Parathyroid adenoma (tissue), 2 donors: Measurements from ENCODE around the gene KPTN.

Source experiments
- H2AFZ ChIP-seq: fragments of 300-600 bp; sonication (generic); one replicate; pipeline ENCODE4 v1.7.0; 2017; ENCODE audit warnings: antibody characterized with exemption, mild to moderate bottlenecking
- H3K27ac ChIP-seq: fragments of 300-600 bp; sonication (generic); one replicate; pipeline ENCODE4 v1.7.0; 2017
- H3K27me3 ChIP-seq: fragments of 300-600 bp; sonication (generic); one replicate; pipeline ENCODE4 v1.7.0; 2017; ENCODE audit warnings: low read length; ENCODE audit not compliant: control insufficient read depth, insufficient read depth
- H3K36me3 ChIP-seq: fragments of 300-600 bp; sonication (generic); one replicate; pipeline ENCODE4 v1.7.0; 2017; ENCODE audit warnings: low read length; ENCODE audit not compliant: control insufficient read depth, insufficient read depth
- H3K4me1 ChIP-seq: fragments of 300-600 bp; sonication (generic); one replicate; pipeline ENCODE4 v1.7.0; 2017; ENCODE audit warnings: control low read depth
- H3K4me2 ChIP-seq: fragments of 300-600 bp; sonication (generic); one replicate; pipeline ENCODE4 v1.7.0; 2017; ENCODE audit warnings: low read length
- H3K4me3 ChIP-seq: fragments of 300-600 bp; sonication (generic); one replicate; pipeline ENCODE4 v1.7.0; 2017; ENCODE audit warnings: low read depth, low read length
- H3K79me2 ChIP-seq: fragments of 300-600 bp; sonication (generic); one replicate; pipeline ENCODE4 v1.7.0; 2017; ENCODE audit warnings: control low read depth
- H3K9ac ChIP-seq: fragments of 300-600 bp; sonication (generic); one replicate; pipeline ENCODE4 v1.7.0; 2017; ENCODE audit warnings: mild to moderate bottlenecking
- H3K9me3 ChIP-seq: fragments of 300-600 bp; sonication (generic); one replicate; pipeline ENCODE4 v1.7.0; 2017; ENCODE audit warnings: low read length; ENCODE audit not compliant: control insufficient read depth
- TF ChIP-seq, protein P1 (sequence below): fragments of 300-600 bp; sonication (generic); IDR thresholded peaks from one replicate; pipeline ENCODE4 v1.7.0; 2017; ENCODE audit warnings: antibody characterized with exemption, mild to moderate bottlenecking
- donor health status: primary hyperparathyroidism.

The KPTN gene

DNA sequence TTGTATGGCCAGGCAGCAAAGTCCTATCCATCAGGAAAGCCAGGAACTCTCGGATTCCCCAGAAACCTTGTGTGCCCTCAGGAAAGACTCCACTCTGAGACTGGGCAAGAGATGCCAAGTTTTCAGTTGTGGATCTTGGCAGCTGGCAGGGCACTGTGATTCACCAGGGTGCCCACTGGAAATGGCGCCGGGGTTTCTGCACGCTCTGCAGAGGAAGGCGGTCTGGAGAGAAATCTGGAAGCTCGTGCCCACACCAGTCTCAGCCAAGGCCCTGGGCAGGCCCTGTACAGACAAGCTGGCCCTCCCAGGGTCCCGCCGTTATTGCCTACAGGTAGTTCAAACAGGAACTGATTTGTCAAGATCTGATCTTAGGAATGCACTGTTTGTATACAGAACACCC lies 26.0 kb upstream of the KPTN start:
- H3K4me1 ChIP-seq, result peaks cover 23% of the 10 kb centered on the region
- no peaks in the 10 kb centered on the region for H3K27me3 ChIP-seq
- H3K4me3 ChIP-seq, result no peak overlapping the region
- no peak overlapping the region for H3K9ac ChIP-seq
- no peak overlapping the region for H3K27ac ChIP-seq
- H2AFZ ChIP-seq, result no peak overlapping the region
- H3K4me2 ChIP-seq, result no peak overlapping the region
- no peaks in the 10 kb centered on the region for H3K9me3 ChIP-seq
- H3K36me3 ChIP-seq, result no peaks in the 10 kb centered on the region
- H3K79me2 ChIP-seq, result peaks cover 84% of the 10 kb centered on the region
- TF ChIP-seq, protein P1, sequence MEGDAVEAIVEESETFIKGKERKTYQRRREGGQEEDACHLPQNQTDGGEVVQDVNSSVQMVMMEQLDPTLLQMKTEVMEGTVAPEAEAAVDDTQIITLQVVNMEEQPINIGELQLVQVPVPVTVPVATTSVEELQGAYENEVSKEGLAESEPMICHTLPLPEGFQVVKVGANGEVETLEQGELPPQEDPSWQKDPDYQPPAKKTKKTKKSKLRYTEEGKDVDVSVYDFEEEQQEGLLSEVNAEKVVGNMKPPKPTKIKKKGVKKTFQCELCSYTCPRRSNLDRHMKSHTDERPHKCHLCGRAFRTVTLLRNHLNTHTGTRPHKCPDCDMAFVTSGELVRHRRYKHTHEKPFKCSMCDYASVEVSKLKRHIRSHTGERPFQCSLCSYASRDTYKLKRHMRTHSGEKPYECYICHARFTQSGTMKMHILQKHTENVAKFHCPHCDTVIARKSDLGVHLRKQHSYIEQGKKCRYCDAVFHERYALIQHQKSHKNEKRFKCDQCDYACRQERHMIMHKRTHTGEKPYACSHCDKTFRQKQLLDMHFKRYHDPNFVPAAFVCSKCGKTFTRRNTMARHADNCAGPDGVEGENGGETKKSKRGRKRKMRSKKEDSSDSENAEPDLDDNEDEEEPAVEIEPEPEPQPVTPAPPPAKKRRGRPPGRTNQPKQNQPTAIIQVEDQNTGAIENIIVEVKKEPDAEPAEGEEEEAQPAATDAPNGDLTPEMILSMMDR, result no peak

DNA sequence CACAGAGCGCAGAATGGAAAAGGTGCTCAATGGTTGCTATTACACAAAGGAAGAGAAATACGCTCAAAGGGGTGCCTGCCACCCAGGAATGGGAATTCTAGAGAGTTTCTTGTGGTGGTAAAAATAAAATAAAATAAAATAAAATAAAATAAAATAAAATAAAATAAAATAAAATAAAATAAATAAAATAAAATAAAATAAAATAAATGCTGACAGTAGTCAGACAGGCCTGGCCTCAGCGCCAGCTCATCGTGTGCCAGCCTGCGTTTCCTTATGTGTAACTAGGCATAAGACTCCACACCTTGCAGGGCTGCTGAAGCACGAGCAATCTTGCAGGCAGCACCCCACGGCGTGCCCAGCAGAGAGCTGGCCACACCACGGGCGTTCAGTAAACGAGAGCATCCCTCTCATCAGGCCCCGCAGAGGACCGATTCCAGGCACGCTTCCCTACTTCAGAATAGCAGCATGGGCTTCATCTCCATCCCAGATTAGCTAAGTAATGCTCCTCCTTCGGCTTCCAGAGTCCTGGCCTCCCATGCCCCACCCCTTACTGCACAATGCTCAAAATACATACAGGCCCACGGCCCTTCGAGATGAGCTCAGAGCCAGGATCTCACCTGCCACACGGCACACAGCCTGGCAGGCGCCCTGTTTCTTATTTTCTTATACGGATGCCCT lies 25.3 kb upstream of the KPTN start:
- Histone ChIP-seq H3K9me3 (no peaks in the 10 kb centered on the region), H3K27me3 (no peaks in the 10 kb centered on the region), H2AFZ (no peak overlapping the region), H3K9ac (no peak overlapping the region), H3K4me3 (no peak overlapping the region), H3K36me3 (no peaks in the 10 kb centered on the region), H3K79me2 (peaks cover 79% of the 10 kb centered on the region), H3K4me2 (no peak overlapping the region), H3K4me1 (peaks cover 23% of the 10 kb centered on the region), H3K27ac (no peak overlapping the region)
- TF ChIP-seq, protein P1, result no peak

DNA sequence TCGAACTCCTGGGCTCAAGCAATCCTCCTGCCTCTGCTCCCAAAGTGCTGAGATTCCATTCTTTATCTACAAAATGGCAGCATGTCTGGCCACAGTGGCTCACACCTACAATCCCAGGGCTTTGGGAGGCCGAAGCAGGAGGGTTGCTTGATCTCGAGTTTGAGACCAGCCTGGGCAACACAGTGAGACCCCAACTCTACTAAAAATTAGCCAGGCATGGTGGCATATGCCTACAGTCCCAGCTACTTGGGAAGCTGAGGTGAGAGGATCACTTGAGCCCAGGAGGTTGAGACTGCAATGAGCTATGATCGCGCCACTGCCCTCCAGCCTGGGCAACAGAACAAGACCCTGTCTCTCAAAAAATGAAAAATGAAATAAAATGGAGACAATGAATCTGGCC lies 24.7 kb upstream of the KPTN start:
- TF ChIP-seq, protein P1, result no peak
- Histone ChIP-seq H3K79me2 (peaks cover 77% of the 10 kb centered on the region), H3K4me2 (no peak overlapping the region), H3K4me1 (peaks cover 23% of the 10 kb centered on the region), H3K36me3 (no peaks in the 10 kb centered on the region), H3K9me3 (no peaks in the 10 kb centered on the region), H3K27me3 (no peaks in the 10 kb centered on the region), H3K9ac (no peak overlapping the region), H2AFZ (no peak overlapping the region), H3K4me3 (no peak overlapping the region), H3K27ac (no peak overlapping the region)

DNA sequence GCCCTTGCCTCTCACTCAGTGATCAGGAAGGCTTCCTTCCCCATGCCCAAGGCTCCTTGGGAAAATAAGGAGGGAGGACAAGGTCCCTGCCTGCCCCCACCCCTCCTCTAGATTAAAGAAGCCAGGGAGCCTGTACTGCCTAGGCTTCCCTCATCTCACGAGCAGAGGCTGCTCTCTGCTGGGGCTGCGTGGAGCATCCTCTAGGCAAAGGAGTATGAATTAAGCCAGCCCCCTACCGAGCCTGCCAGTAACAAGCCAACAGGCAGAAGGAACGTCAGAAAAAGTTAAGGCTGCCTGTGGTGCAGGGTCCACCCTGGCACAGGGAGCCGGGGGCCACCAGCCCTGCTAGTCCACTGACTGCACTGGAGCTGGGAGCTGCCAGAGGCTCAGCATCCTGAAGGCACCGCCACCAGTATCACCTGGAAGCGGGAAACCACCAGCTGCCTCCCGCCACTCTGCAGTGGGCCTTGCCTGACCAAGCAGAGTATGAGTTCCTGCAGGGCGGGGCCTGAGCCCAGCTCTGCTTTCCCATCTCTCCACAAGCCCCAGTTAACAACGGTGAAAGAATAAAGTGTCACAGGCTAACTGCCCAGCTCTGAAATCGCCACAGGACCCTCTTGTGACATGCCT lies 24.0 kb upstream of the KPTN start:
- TF ChIP-seq, protein P1, result no peak
- no peak overlapping the region for H3K4me2 ChIP-seq
- H3K27me3 ChIP-seq, result no peaks in the 10 kb centered on the region
- H3K9me3 ChIP-seq, result no peaks in the 10 kb centered on the region
- peaks cover 76% of the 10 kb centered on the region for H3K79me2 ChIP-seq
- no peak overlapping the region for H3K4me3 ChIP-seq
- H3K36me3 ChIP-seq, result no peaks in the 10 kb centered on the region
- no peak overlapping the region for H3K9ac ChIP-seq
- no peak overlapping the region for H2AFZ ChIP-seq
- peaks cover 17% of the 10 kb centered on the region for H3K4me1 ChIP-seq
- no peak overlapping the region for H3K27ac ChIP-seq

DNA sequence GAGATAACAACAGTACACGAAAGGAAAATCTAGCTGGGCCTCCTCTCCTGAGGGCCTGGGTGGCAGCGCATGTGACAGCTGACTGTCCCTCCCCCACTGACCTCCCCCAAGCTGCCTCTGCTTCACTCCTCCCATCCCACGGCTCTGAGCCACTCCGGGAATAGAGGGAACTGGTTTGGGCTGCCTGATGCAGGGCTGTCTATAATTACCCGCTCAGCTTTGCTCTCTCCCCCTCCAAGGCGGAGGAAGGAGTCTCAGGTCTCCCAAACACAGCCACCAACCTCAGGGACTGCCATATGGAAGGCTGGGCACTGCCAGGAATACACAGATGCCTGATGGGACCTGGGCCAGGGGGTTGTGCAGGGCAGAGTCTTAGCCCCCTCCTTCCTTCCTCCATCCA lies 23.0 kb upstream of the KPTN start:
- H3K9me3 ChIP-seq, result no peaks in the 10 kb centered on the region
- TF ChIP-seq, protein P1, result no peak
- peaks cover 8% of the 10 kb centered on the region for H3K4me1 ChIP-seq
- no peaks in the 10 kb centered on the region for H3K36me3 ChIP-seq
- no peak overlapping the region for H2AFZ ChIP-seq
- peaks cover 73% of the 10 kb centered on the region for H3K79me2 ChIP-seq
- H3K27me3 ChIP-seq, result no peaks in the 10 kb centered on the region
- no peak overlapping the region for H3K27ac ChIP-seq
- H3K4me3 ChIP-seq, result no peak overlapping the region
- no peak overlapping the region for H3K9ac ChIP-seq
- peak overlapping the region; percentile 46 for H3K4me2 ChIP-seq
